ENCODE data around the gene LBHD2. TPM values are rescaled to one million over a fixed set of nuclear protein-coding genes. Genes with fewer than 3 reads are reported as not detected.

Gene LBHD2
- total and polyA plus RNA-seq, 8 donors = not detected

DNA sequence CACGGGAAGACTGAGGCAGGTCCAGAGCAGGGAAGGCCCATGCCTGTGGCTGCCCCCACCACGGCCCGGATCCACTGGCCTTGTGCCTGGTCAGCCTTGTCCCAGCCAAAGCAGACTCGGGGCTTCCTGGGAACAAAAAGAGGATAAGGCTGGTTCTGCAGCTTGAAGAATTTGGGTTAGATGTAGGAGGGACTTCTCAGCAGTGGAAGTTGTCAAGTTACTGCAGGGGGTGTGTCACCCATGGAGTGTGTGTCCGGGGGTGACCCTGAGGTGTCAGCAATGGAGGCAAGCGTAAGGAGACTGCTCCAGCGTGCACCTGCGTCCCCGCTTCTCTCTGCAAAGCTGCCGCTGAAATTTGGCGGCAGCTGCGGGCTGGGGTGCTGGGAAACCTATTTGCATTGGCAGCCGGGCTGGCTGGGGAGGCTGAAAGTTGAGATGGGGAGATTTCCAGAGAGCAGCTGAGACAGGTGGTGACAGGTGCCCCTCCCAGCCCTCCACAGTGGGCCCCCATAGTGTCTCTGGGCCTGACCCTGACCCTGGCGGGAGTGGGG is 26.7 kb downstream of the LBHD2 start:
- Histone ChIP-seq H3K9me3 (no peaks in the 10 kb centered on the region), H3K36me3 (no peaks in the 10 kb centered on the region), H3K27ac (peak overlapping the region; percentile 65 to 80 (median 78)), H3K27me3 (peaks cover 0 to under 1% (median 0%) of the 10 kb centered on the region in 3 donors), H3K4me3 (no peak overlapping the region), H3K4me1 (peaks cover 42 to 69% (median 55%) of the 10 kb centered on the region in 4 donors)
- TF ChIP-seq EP300 (IDR thresholded peaks at IDR 0.05) (no peak), POLR2A (IDR thresholded peaks at IDR 0.05) (no peak), POLR2AphosphoS5 (IDR thresholded peaks at IDR 0.05) (peak in 1 of 3 donors; percentile 8)
- TF ChIP-seq, protein P1, sequence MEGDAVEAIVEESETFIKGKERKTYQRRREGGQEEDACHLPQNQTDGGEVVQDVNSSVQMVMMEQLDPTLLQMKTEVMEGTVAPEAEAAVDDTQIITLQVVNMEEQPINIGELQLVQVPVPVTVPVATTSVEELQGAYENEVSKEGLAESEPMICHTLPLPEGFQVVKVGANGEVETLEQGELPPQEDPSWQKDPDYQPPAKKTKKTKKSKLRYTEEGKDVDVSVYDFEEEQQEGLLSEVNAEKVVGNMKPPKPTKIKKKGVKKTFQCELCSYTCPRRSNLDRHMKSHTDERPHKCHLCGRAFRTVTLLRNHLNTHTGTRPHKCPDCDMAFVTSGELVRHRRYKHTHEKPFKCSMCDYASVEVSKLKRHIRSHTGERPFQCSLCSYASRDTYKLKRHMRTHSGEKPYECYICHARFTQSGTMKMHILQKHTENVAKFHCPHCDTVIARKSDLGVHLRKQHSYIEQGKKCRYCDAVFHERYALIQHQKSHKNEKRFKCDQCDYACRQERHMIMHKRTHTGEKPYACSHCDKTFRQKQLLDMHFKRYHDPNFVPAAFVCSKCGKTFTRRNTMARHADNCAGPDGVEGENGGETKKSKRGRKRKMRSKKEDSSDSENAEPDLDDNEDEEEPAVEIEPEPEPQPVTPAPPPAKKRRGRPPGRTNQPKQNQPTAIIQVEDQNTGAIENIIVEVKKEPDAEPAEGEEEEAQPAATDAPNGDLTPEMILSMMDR (IDR thresholded peaks at IDR 0.05) = no peak
- intact Hi-C loops (cut with DNase I; ENCODE audit: low total_unique reads) = no loop called here
- 21 to 48% (median 41%) methylated on average over 11 to 14 of the region's 14 CpGs for WGBS, 5 donors
- peak in 1 of 2 donors; percentile 71 for DNase-seq

DNA sequence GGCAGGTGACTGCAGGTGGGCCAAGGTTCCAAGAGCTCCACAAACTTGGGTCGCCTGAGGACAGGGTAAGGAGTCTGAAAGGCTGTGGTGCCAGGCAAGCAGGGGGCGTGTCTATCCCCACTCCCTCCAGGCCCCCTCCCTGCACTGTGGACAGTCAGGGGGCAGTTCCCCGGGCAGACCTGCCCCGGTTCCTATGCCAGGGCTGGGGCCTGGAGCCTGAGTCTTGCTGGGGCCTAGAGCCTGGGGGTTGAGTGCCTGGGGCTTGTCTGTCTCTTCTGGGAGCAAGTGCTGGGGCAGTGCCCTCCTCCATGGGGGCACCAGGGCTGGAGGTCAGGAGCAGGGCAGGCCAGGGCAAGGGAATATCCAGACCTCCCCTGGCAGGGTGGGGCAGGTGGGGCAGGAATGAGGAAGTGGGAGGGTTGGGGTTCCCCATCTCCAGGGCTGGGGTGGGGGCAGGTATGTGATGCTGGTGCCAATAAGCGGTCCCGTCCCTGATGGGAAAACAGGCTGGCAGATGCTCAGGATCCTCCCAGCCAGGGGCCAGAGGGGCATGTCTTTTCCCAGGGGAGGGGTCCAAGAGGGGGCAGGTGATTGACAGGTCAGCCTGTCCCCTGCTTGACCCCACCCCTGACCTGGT is 27.3 kb downstream of the LBHD2 start:
- TF ChIP-seq EP300 (IDR thresholded peaks at IDR 0.05) (no peak), POLR2A (IDR thresholded peaks at IDR 0.05) (no peak), POLR2AphosphoS5 (IDR thresholded peaks at IDR 0.05) (no peak)
- TF ChIP-seq, protein P1 (IDR thresholded peaks at IDR 0.05) = no peak
- Histone ChIP-seq H3K4me1 (peaks cover 42 to 71% (median 55%) of the 10 kb centered on the region in 4 donors), H3K36me3 (no peaks in the 10 kb centered on the region), H3K27me3 (no peaks in the 10 kb centered on the region), H3K4me3 (no peak overlapping the region), H3K27ac (peak overlapping the region; percentile 65 to 80 (median 78)), H3K9me3 (no peaks in the 10 kb centered on the region)
- WGBS, 5 donors = 33 to 82% (median 47%) methylated on average over 3 to 6 of the region's 6 CpGs
- intact Hi-C loops (cut with DNase I; ENCODE audit: low total_unique reads) = no loop called here
- no peak for DNase-seq

DNA sequence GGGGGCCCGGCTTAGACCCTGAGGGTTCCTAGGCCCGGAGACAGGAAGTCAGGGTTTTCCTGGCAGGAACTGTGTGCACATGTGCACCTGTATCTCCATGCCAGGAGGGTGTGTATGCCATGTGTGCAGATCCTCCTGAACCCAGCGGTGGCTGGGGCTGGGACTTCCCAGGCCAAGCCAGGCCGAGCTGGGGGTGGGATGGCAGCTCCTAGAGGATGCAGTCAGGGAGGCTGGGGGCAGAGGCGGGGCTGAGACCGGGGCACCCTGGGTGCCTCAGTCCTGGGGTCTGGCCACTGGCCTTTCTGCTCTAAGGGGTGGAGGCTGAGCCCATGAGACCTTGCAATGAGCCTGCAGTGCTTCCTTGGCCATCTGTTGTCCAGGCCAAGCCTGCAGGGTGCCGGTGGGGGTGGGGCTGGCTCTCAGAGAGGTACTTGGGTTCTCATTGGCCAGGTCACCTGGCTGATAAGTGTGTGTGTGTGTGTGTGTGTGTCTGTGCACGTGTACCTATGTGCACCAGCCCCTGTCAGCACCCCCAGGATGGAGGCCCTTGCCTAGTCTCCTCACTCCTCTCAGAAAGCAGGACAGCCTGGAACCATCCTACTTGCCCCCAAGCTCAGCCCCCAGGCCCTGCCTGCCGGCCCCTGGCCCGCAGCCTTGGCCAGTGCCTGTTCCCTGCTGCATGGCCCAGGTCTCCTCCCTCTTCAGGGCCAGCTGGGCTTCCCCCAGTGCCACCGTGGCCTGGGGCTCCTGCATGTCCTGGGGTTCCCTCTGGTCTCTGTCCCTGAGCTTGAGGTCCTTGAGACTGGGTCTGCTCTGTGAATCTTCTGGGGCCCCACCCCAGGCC is 28.6 kb downstream of the LBHD2 start:
- no peak for TF ChIP-seq POLR2AphosphoS5 (IDR thresholded peaks at IDR 0.05)
- Histone ChIP-seq H3K27ac (peak overlapping the region; percentile 65 to 80 (median 78)), H3K9me3 (no peaks in the 10 kb centered on the region), H3K36me3 (no peaks in the 10 kb centered on the region), H3K27me3 (no peaks in the 10 kb centered on the region), H3K4me3 (no peak overlapping the region), H3K4me1 (peaks cover 42 to 78% (median 55%) of the 10 kb centered on the region in 4 donors)
- intact Hi-C loops (cut with DNase I; ENCODE audit: low total_unique reads) = no loop called here
- 40 to 52% (median 49%) methylated on average over 6 to 11 of the region's 11 CpGs for WGBS, 5 donors
- DNase-seq = no peak

DNA sequence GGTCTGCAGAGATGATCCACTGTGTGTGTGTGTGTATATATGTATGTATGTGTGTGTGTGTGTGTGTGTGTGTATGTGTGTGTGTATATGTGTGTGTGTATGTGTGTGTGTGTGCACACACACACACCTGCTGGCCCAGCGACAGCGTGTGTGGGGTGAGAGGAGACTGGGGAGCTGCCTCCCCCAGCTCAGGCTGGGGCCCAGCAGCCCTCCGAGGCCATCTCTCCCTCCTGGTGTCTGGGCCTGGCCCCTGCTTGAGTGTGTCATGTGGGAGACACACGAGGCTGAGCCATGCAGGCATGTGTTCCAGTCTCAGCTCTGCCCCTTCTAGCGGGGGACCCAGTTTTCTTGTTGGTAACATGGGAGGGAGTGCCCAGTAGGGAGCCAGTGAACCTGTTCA is 29.3 kb downstream of the LBHD2 start:
- intact Hi-C loops (cut with DNase I; ENCODE audit: low total_unique reads) = no loop called here
- Histone ChIP-seq H3K27ac (peak overlapping the region in 2 of 5 donors; percentile 80), H3K36me3 (no peaks in the 10 kb centered on the region), H3K27me3 (no peaks in the 10 kb centered on the region), H3K9me3 (no peaks in the 10 kb centered on the region), H3K4me1 (peaks cover 44 to 84% (median 58%) of the 10 kb centered on the region in 4 donors), H3K4me3 (no peak overlapping the region)
- DNase-seq = no peak
- WGBS, 5 donors = 76 to 90% (median 78%) methylated on average over 2 to 5 of the region's 5 CpGs
- TF ChIP-seq EP300 (IDR thresholded peaks at IDR 0.05) = no peak
- TF ChIP-seq, protein P1 (IDR thresholded peaks at IDR 0.05) = no peak
